Suprapubic skin (tissue), 3 donors: ENCODE results near the gene ERCC1.

Experiments
- CTCF ChIP-seq, 2 donors: fragments of 200-600 bp in 1 of 2; fragments of 450-650 bp in 1 of 2; sonication (generic) in 1 of 2; IDR thresholded peaks; one replicate each; pipeline ENCODE4 v1.5.1; 2016 to 2019; ENCODE audit warnings: antibody characterized with exemption in 2 of 2, mild to moderate bottlenecking in 1 of 2, moderate library complexity in 1 of 2
- POLR2AphosphoS5 ChIP-seq, 3 donors: sonication (generic); formaldehyde crosslinking; IDR thresholded peaks; one replicate each; pipeline ENCODE4 v1.6.1; 2017; ENCODE audit warnings: antibody characterized with exemption in 3 of 3

DNA sequence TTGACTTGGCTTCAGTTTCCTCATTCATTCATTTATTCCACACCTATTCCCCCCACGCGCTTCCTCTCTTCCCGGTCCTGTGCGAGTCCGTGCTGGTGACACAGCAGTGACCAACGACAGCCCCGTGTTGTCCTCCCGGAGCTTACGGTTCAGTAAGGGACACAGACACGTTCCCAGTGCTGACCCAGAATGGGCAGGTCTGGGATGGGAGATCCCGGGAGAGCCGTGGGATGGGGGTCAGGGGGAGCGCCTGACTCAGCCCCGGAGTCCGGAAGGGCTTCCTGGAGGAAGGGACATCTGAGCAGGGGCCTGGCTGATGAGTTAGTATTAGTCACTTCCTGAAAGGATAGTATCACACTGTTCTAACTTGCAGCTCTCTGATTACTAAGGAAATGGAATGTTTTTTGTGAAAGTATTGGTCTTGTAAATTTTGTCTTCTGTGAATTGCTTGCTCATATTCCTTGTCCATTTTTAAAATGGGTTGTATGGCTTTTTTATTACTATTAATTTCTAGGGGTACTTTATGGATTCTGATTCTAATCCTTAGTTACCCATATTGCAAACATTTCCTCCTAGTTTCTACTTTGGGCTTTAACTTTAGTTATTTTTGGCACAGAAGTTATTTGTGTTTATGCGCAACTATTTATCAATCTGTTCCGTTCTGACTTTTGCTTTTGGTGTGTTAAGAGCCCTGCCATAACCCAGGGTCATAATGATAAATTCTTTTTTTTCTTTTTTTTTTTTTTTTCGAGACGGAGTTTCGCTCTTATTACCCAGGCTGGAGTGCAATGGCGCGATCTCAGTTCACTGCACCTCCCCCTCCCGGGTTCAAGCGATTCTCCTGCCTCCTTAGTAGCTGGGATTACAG is 708 bp upstream of the ERCC1 start:
- peak in 2 of 3 donors; percentile 13 to 46 for TF ChIP-seq POLR2AphosphoS5 (IDR thresholded peaks at IDR 0.05)
- no peak for TF ChIP-seq CTCF (IDR thresholded peaks at IDR 0.05)
